CD14-positive monocyte (primary cell): ENCODE results near the gene OAS1. TPM values are rescaled to one million over a fixed set of nuclear protein-coding genes. Genes with fewer than 3 reads are reported as not detected.
A peak's percentile ranks its signal among the peaks of the same experiment; 100 is the strongest.

Source experiments
- DNase-seq, 3 donors: peaks; one replicate each; pipeline ENCODE4 v3.0.0-alpha.2; 2011 to 2022
- H2AFZ ChIP-seq: 2 replicates; pipeline ENCODE4 v1.6.0; 2012; ENCODE audit warnings: mild to moderate bottlenecking, low read depth, low read length, inconsistent platforms; ENCODE audit not compliant: insufficient read depth, poor library complexity, severe bottlenecking
- H3K27ac ChIP-seq, 2 donors: 1 replicate in 1 of 2; 2 replicates in 1 of 2; pipeline ENCODE4 v1.5.1; 2012 to 2013; ENCODE audit warnings: low read length in 2 of 2, control low read depth in 1 of 2, inconsistent platforms in 1 of 2, low read depth in 1 of 2, mild to moderate bottlenecking in 1 of 2
- H3K27me3 ChIP-seq, 2 donors: one replicate each; pipeline versions ENCODE4 v1.6.0 to v1.6.1; 2011 to 2013; ENCODE audit warnings: low read length in 2 of 2; ENCODE audit not compliant: control insufficient read depth in 2 of 2, insufficient read depth in 2 of 2
- H3K36me3 ChIP-seq, 2 donors: replicated peaks in 1 of 2; 1 replicate in 1 of 2; 2 replicates in 1 of 2; pipeline versions ENCODE4 v1.5.1 to v1.6.1; 2012 to 2013; ENCODE audit warnings: low read length in 2 of 2, control low read depth in 1 of 2, inconsistent platforms in 1 of 2, mild to moderate bottlenecking in 1 of 2; ENCODE audit not compliant: insufficient read depth in 2 of 2, control insufficient read depth in 1 of 2
- H3K4me1 ChIP-seq, 2 donors: 1 replicate in 1 of 2; 2 replicates in 1 of 2; pipeline versions ENCODE4 v1.5.1 to v1.6.1; 2012 to 2013; ENCODE audit warnings: low read length in 2 of 2, control low read depth in 1 of 2, inconsistent platforms in 1 of 2, mild to moderate bottlenecking in 1 of 2, moderate library complexity in 1 of 2; ENCODE audit not compliant: insufficient read depth in 2 of 2, control insufficient read depth in 1 of 2
- H3K4me2 ChIP-seq: replicated peaks from 2 replicates; pipeline ENCODE3; 2012; ENCODE audit warnings: low read length, moderate library complexity, mild to moderate bottlenecking; ENCODE audit not compliant: poor library complexity, severe bottlenecking; ENCODE audit errors: extremely low read depth
- H3K4me3 ChIP-seq, 3 experiments: fragments of 200-600 bp in 1 of 3; sonication (generic) in 1 of 3; replicated peaks in 1 of 3; 1 replicate in 2 of 3; 2 replicates in 1 of 3; pipeline ENCODE4 v1.5.1; 2011 to 2013; ENCODE audit warnings: low read length in 3 of 3, mild to moderate bottlenecking in 3 of 3, control low read depth in 2 of 3, low read depth in 2 of 3, inconsistent platforms in 1 of 3, moderate library complexity in 1 of 3
- H3K79me2 ChIP-seq: 2 replicates; pipeline ENCODE4 v1.6.0; 2012; ENCODE audit warnings: mild to moderate bottlenecking, control low read depth, inconsistent platforms, low read length, moderate library complexity; ENCODE audit not compliant: insufficient read depth
- H3K9ac ChIP-seq: 2 replicates; pipeline ENCODE4 v1.6.0; 2017; ENCODE audit warnings: low read length, mild to moderate bottlenecking; ENCODE audit not compliant: insufficient read depth, poor library complexity, severe bottlenecking
- H3K9me3 ChIP-seq, 2 donors: replicated peaks in 1 of 2; 1 replicate in 1 of 2; 2 replicates in 1 of 2; pipeline versions ENCODE4 v1.5.1 to v1.6.1; 2012 to 2013; ENCODE audit warnings: low read length in 2 of 2, control low read depth in 1 of 2; ENCODE audit not compliant: control insufficient read depth in 1 of 2, insufficient read depth in 1 of 2
- H4K20me1 ChIP-seq: 2 replicates; pipeline ENCODE4 v1.6.0; 2012; ENCODE audit warnings: mild to moderate bottlenecking, low read length, control low read depth, moderate library complexity; ENCODE audit not compliant: insufficient read depth
- H3K27ac Mint-ChIP-seq, 7 donors: one replicate each; pipeline ENCODE4 v1.8.0; 2020; ENCODE audit warnings: mild to moderate bottlenecking in 7 of 7, mixed read lengths in 7 of 7, moderate library complexity in 6 of 7, inconsistent platforms in 2 of 7
- H3K27me3 Mint-ChIP-seq, 3 donors: one replicate each; pipeline ENCODE4 v1.8.0; 2021 to 2022; ENCODE audit warnings: low read depth in 3 of 3, mild to moderate bottlenecking in 3 of 3, mixed read lengths in 3 of 3, moderate library complexity in 3 of 3, inconsistent platforms in 1 of 3
- H3K36me3 Mint-ChIP-seq, 2 donors: one replicate each; pipeline ENCODE4 v1.8.0; 2020; ENCODE audit warnings: mixed read lengths in 2 of 2, inconsistent platforms in 1 of 2, mild to moderate bottlenecking in 1 of 2
- H3K4me1 Mint-ChIP-seq: one replicate; pipeline ENCODE4 v1.8.0; 2020; ENCODE audit warnings: mild to moderate bottlenecking, mixed read lengths
- H3K4me3 Mint-ChIP-seq, 2 donors: one replicate each; pipeline ENCODE4 v1.8.0; 2020; ENCODE audit warnings: mild to moderate bottlenecking in 2 of 2, mixed read lengths in 2 of 2, moderate library complexity in 1 of 2
- H3K9me3 Mint-ChIP-seq, 7 donors: one replicate each; pipeline ENCODE4 v1.8.0; 2020 to 2022; ENCODE audit warnings: mixed read lengths in 7 of 7, mild to moderate bottlenecking in 6 of 7, moderate library complexity in 6 of 7, inconsistent platforms in 2 of 7
- WGBS: methylation state at CpG from one replicate; pipeline ENCODE4 v1.1.5; 2013; ENCODE audit warnings: missing lambda C conversion rate; ENCODE audit not compliant: insufficient coverage; 5-methylcytosine and 5-hydroxymethylcytosine counted together
- intact Hi-C, 2 donors: fragments of 100-400 bp; cut with micrococcal nuclease; formaldehyde crosslinking; loops; one replicate each; pipeline versions ENCODE4 v1.15.0 to v1.15.1; 2023
- polyA plus RNA-seq, 3 donors: library from polyadenylated mRNA; depleted of rRNA in 1 of 3; unstranded in 2 of 3; stranded (reverse) in 1 of 3; fragments of 300-500 nt in 2 of 3; fragments of >200 nt in 1 of 3; fragmentation: Illumina TruSeq in 2 of 3; gene quantifications; 1 replicate in 2 of 3; 2 replicates in 1 of 3; pipeline ENCODE4 v1.2.3, GENCODE V29; 2012 to 2021
- TF ChIP-seq, protein P1 (sequence below): fragments of 200-600 bp; IDR thresholded peaks from one replicate; pipeline ENCODE4 v1.8.0; 2022; ENCODE audit warnings: antibody characterized with exemption, mild to moderate bottlenecking

The OAS1 gene
- polyA plus RNA-seq, 3 donors: 111 to 237 (median 237) TPM

DNA sequence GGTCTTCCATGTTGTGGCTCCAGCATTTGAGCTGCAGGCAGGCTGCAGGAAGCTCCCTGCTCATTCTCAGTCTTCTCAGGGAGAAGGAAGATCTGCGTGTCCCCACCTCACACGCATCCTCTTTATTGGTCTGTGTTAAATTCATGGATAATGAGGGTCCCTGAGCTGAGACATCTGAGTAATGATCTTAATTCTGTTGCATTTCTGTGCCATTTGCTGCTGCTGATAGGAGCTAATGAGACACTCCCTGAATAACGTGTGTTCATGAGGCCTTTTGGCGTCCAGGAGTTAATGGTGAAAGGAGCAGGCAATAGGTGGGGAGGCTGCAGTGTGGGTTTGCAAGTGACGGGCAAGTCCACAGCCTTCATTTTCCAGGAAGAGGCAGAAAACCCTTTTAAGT lies 46.6 kb upstream of the OAS1 start:
- no peak overlapping the region for H3K27ac ChIP-seq
- no peak overlapping the region for H3K27ac Mint-ChIP-seq
- intact Hi-C loops: no loop called here

DNA sequence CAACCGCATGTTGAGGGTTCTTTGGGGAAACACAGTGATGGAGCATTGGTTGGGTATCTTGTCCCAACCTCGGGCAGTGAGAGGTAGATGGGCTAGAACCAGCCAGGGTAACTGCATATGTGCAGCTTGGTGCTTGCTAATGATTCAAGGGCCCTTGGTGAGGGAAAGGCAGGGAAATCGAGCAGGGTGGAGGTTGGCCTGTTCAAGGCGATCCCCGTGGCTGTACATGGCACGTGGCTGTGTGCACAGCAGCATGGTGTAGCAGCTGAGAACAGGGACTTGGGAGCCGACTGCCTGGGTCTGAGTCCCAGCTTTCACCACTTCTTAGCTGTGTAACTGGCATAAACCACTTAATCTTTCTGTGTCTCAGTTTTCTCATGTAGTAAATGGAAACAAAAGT lies 45.5 kb upstream of the OAS1 start:
- no peak overlapping the region for H3K4me2 ChIP-seq
- no peak overlapping the region for H3K4me3 Mint-ChIP-seq
- H3K27me3 Mint-ChIP-seq: peaks cover 1 to 13% (median 5%) of the 10 kb centered on the region in 3 donors
- H3K4me3 ChIP-seq: no peak overlapping the region
- no peaks in the 10 kb centered on the region for H3K79me2 ChIP-seq
- 100% methylated on average over 6 of the region's 7 CpGs for WGBS
- H3K36me3 ChIP-seq: no peaks in the 10 kb centered on the region
- no peaks in the 10 kb centered on the region for H4K20me1 ChIP-seq
- H3K9ac ChIP-seq: no peak overlapping the region
- peaks cover 12% of the 10 kb centered on the region for H3K4me1 Mint-ChIP-seq
- intact Hi-C loops: no loop called here
- H2AFZ ChIP-seq: no peak overlapping the region
- no peak overlapping the region for H3K27ac ChIP-seq
- TF ChIP-seq, protein P1, sequence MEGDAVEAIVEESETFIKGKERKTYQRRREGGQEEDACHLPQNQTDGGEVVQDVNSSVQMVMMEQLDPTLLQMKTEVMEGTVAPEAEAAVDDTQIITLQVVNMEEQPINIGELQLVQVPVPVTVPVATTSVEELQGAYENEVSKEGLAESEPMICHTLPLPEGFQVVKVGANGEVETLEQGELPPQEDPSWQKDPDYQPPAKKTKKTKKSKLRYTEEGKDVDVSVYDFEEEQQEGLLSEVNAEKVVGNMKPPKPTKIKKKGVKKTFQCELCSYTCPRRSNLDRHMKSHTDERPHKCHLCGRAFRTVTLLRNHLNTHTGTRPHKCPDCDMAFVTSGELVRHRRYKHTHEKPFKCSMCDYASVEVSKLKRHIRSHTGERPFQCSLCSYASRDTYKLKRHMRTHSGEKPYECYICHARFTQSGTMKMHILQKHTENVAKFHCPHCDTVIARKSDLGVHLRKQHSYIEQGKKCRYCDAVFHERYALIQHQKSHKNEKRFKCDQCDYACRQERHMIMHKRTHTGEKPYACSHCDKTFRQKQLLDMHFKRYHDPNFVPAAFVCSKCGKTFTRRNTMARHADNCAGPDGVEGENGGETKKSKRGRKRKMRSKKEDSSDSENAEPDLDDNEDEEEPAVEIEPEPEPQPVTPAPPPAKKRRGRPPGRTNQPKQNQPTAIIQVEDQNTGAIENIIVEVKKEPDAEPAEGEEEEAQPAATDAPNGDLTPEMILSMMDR: no peak
- H3K27ac Mint-ChIP-seq: no peak overlapping the region
- H3K9me3 Mint-ChIP-seq: no peaks in the 10 kb centered on the region
- peaks cover 0 to 6% of the 10 kb centered on the region in 2 donors for H3K4me1 ChIP-seq
- no peaks in the 10 kb centered on the region for H3K9me3 ChIP-seq
- H3K36me3 Mint-ChIP-seq: no peaks in the 10 kb centered on the region
- no peak for DNase-seq
- no peaks in the 10 kb centered on the region for H3K27me3 ChIP-seq

More for the DNA sequence above, 46.6 kb upstream of the OAS1 start:
- H3K4me2 ChIP-seq: no peak overlapping the region
- peaks cover 4 to 13% (median 5%) of the 10 kb centered on the region in 3 donors for H3K27me3 Mint-ChIP-seq
- H3K4me1 Mint-ChIP-seq: peaks cover 12% of the 10 kb centered on the region
- 22% methylated on average over 3 of the region's 5 CpGs for WGBS
- no peak overlapping the region for H3K9ac ChIP-seq
- no peaks in the 10 kb centered on the region for H3K9me3 ChIP-seq
- H2AFZ ChIP-seq: no peak overlapping the region
- peak overlapping the region in 1 of 2 donors; percentile 41 for H3K4me3 Mint-ChIP-seq
- no peaks in the 10 kb centered on the region for H3K79me2 ChIP-seq
- H3K4me1 ChIP-seq: peaks cover 0 to 6% of the 10 kb centered on the region in 2 donors
- H3K27me3 ChIP-seq: no peaks in the 10 kb centered on the region
- no peak overlapping the region for H3K4me3 ChIP-seq
- H3K9me3 Mint-ChIP-seq: no peaks in the 10 kb centered on the region
- no peak for DNase-seq
- TF ChIP-seq, protein P1: no peak
- H4K20me1 ChIP-seq: no peaks in the 10 kb centered on the region
- H3K36me3 ChIP-seq: no peaks in the 10 kb centered on the region
- H3K36me3 Mint-ChIP-seq: no peaks in the 10 kb centered on the region
